ENCODE results near the gene DHX40.
"Not testable (repeated sequence)": the region's sequence is repeated elsewhere in the genome, so short reads cannot be mapped to it uniquely, and the experiment has no call there.

DHX40 gene

DNA sequence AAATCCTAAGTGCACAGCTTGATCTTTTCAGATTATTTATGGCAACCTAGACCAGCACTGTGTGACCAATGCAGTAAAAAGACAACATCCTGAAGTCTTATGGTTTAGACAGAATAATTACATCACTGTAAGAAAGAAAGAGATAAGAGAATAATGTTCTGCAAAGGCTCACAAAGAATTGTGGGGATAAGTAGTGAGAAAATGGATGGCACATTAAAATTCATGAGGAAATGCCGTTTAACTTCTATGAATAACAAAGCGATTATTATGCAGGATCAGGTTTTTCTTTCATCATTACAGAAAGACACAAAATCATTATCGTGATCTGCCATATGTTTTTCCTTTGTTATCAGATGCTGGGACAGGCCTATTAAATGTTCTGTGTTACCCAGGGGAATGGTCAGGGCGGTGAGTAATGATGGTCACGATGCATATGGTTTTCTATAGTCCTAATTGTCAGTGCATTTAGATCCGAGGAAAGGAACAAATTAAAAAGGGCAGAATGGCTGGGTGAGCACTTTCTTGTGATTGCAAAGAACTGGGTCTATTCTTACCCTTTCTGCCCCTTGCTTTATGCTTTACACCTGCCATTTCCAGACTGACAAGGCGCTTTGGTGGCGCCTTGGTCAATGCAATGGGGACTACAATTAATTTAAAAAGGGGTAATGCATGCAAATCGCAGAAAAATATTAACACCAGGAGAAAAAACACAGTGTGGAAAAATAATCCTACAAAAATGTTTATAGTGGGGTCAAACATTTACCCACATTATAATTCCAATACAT is 18.1 kb upstream of the DHX40 start:
- Histone ChIP-seq H3K4me3 (ENCODE audit: low read depth, low read length) (no peak overlapping the region), H3K9me3 (ENCODE audit: insufficient read depth, low read depth, low read length) (no peaks in the 10 kb centered on the region), H2BK12ac (ENCODE audit: low read length) (no peak overlapping the region), H3K36me3 (ENCODE audit: control insufficient read depth in 1 of 2, insufficient read depth in 2 of 2, low read length in 2 of 2) (no peaks in the 10 kb centered on the region), H2AK5ac (ENCODE audit: low read length) (no peak overlapping the region), H3K4me2 (ENCODE audit: low read length) (no peak overlapping the region), H2BK120ac (ENCODE audit: insufficient read depth, low read length, poor library complexity) (no peak overlapping the region), H4K12ac (ENCODE audit: low read depth, low read length) (no peak overlapping the region), H3K18ac (ENCODE audit: low read length) (no peak overlapping the region), H3K4ac (ENCODE audit: low read depth, low read length) (no peak overlapping the region), H3K9ac (ENCODE audit: low read length) (no peak overlapping the region), H3K27ac (ENCODE audit: low read depth, low read length) (no peak overlapping the region), H4K8ac (ENCODE audit: low read depth, low read length) (no peak overlapping the region), H2AFZ (ENCODE audit: insufficient read depth, low read length, poor library complexity) (no peak overlapping the region), H3K79me2 (ENCODE audit: control insufficient read depth, insufficient read depth, low read length, poor library complexity) (no peaks in the 10 kb centered on the region), H4K91ac (ENCODE audit: low read depth, low read length) (no peak overlapping the region), H2BK5ac (ENCODE audit: low read depth, low read length, poor library complexity) (no peak overlapping the region), H3K4me1 (ENCODE audit: control insufficient read depth in 1 of 2, insufficient read depth in 2 of 2, low read length in 2 of 2) (no peaks in the 10 kb centered on the region), H3K14ac (ENCODE audit: low read length) (no peak overlapping the region), H3K23ac (ENCODE audit: low read length) (no peak overlapping the region), H3K79me1 (ENCODE audit: low read length) (no peaks in the 10 kb centered on the region), H3K27me3 (ENCODE audit: insufficient read depth, low read length) (no peaks in the 10 kb centered on the region)
- WGBS (ENCODE audit: extremely low coverage, insufficient coverage, insufficient read length) = no CpG with 5 or more reads among the region's 9 CpGs
- DNase-seq = peak in 1 of 2 donors; percentile 12

DNA sequence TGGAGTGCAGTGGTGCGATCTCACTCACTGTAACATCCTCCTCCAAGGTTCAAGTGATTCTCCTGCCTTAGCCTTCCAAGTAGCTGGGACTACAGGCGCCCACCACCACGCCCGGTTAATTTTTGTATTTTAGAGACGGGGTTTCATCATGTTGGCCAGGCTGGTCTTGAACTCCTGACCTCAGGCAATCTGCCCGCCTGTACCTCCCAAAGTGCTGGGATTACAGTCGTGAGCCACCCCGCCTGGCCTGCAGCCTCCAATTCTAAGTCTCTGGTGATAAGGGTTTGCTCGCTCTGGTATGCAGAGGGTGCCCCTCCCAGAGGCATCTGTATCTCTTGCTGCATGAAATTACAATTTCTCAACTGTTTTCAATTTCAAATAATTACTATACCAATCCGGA is 16.4 kb upstream of the DHX40 start:
- no CpG with 5 or more reads among the region's 10 CpGs for WGBS (ENCODE audit: extremely low coverage, insufficient coverage, insufficient read length)

DNA sequence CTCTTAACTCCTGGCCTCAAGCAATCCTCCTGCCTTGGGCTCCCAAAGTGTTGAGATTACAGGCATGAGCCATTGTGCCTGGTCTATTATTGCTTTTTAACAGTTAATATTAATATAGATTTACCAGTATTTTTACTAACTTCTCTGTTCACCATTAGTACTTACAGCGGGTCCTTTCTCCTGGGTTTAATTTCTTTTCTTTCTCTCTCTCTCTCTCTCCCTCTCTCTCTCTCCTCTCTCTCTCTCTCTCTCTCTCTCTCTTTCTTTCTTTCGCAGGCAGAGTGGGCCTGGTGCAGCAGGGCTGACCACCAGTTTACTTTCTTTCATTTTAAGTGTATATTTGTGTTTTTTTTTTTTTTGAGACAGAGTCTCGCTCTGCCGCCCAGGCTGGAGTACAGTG is 14.7 kb upstream of the DHX40 start:
- Histone ChIP-seq H2BK120ac (ENCODE audit: insufficient read depth, low read length, poor library complexity) (no peak overlapping the region), H3K79me2 (ENCODE audit: control insufficient read depth, insufficient read depth, low read length, poor library complexity) (no peaks in the 10 kb centered on the region), H4K12ac (ENCODE audit: low read depth, low read length) (no peak overlapping the region), H2BK5ac (ENCODE audit: low read depth, low read length, poor library complexity) (no peak overlapping the region), H3K9me3 (ENCODE audit: insufficient read depth, low read depth, low read length) (no peaks in the 10 kb centered on the region), H2AK5ac (ENCODE audit: low read length) (no peak overlapping the region), H3K4me2 (ENCODE audit: low read length) (no peak overlapping the region), H3K4me3 (ENCODE audit: low read depth, low read length) (no peak overlapping the region), H3K14ac (ENCODE audit: low read length) (no peak overlapping the region), H3K9ac (ENCODE audit: low read length) (no peak overlapping the region), H3K27me3 (ENCODE audit: insufficient read depth, low read length) (no peaks in the 10 kb centered on the region), H3K4me1 (ENCODE audit: control insufficient read depth in 1 of 2, insufficient read depth in 2 of 2, low read length in 2 of 2) (no peaks in the 10 kb centered on the region), H3K79me1 (ENCODE audit: low read length) (no peaks in the 10 kb centered on the region), H4K91ac (ENCODE audit: low read depth, low read length) (no peak overlapping the region), H3K4ac (ENCODE audit: low read depth, low read length) (no peak overlapping the region), H3K36me3 (ENCODE audit: control insufficient read depth in 1 of 2, insufficient read depth in 2 of 2, low read length in 2 of 2) (no peaks in the 10 kb centered on the region), H2AFZ (ENCODE audit: insufficient read depth, low read length, poor library complexity) (no peak overlapping the region), H3K23ac (ENCODE audit: low read length) (no peak overlapping the region), H4K8ac (ENCODE audit: low read depth, low read length) (no peak overlapping the region), H3K18ac (ENCODE audit: low read length) (no peak overlapping the region), H3K27ac (ENCODE audit: low read depth, low read length) (no peak overlapping the region), H2BK12ac (ENCODE audit: low read length) (no peak overlapping the region)
- WGBS (ENCODE audit: extremely low coverage, insufficient coverage, insufficient read length) = no CpG with 5 or more reads among the region's 4 CpGs
- no peak for DNase-seq

More for the DNA sequence above, 16.4 kb upstream of the DHX40 start:
- not testable (repeated sequence) for H3K14ac ChIP-seq (ENCODE audit: low read length); H2AFZ ChIP-seq (ENCODE audit: insufficient read depth, low read length, poor library complexity); H2BK120ac ChIP-seq (ENCODE audit: insufficient read depth, low read length, poor library complexity); H3K23ac ChIP-seq (ENCODE audit: low read length); H3K9ac ChIP-seq (ENCODE audit: low read length); H4K8ac ChIP-seq (ENCODE audit: low read depth, low read length); H3K27me3 ChIP-seq (ENCODE audit: insufficient read depth, low read length); H3K27ac ChIP-seq (ENCODE audit: low read depth, low read length); H2BK5ac ChIP-seq (ENCODE audit: low read depth, low read length, poor library complexity); H3K4me2 ChIP-seq (ENCODE audit: low read length); H3K18ac ChIP-seq (ENCODE audit: low read length); H3K36me3 ChIP-seq (ENCODE audit: control insufficient read depth in 1 of 2, insufficient read depth in 2 of 2, low read length in 2 of 2); H3K4ac ChIP-seq (ENCODE audit: low read depth, low read length); H2BK12ac ChIP-seq (ENCODE audit: low read length); DNase-seq; H3K79me2 ChIP-seq (ENCODE audit: control insufficient read depth, insufficient read depth, low read length, poor library complexity); H2AK5ac ChIP-seq (ENCODE audit: low read length); H4K12ac ChIP-seq (ENCODE audit: low read depth, low read length); H3K4me1 ChIP-seq (ENCODE audit: control insufficient read depth in 1 of 2, insufficient read depth in 2 of 2, low read length in 2 of 2); H3K79me1 ChIP-seq (ENCODE audit: low read length); H4K91ac ChIP-seq (ENCODE audit: low read depth, low read length); H3K9me3 ChIP-seq (ENCODE audit: insufficient read depth, low read depth, low read length); H3K4me3 ChIP-seq (ENCODE audit: low read depth, low read length)

DNA sequence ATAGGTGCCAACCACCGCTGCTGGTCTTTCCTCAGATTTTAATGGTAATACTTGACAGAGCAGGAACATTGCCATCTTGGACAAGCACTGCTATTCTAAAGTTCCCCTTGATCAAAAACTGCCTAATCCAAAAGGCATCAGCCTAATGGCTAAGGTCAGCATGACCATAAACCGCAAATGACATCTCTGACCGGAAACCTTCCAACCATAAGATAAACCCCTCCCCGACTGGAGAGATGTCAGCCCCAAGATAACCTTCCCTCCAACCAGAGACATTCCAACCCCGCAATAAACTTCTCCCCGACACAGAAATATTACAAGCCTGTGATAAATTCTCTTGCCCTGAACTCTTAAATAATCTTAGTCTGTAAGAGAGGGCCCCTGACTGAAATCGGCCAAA is 7.4 kb upstream of the DHX40 start:
- Histone ChIP-seq H3K4ac (ENCODE audit: low read depth, low read length) (no peak overlapping the region), H2AK5ac (ENCODE audit: low read length) (no peak overlapping the region), H2BK5ac (ENCODE audit: low read depth, low read length, poor library complexity) (no peak overlapping the region), H2BK12ac (ENCODE audit: low read length) (no peak overlapping the region), H3K79me1 (ENCODE audit: low read length) (no peaks in the 10 kb centered on the region), H4K8ac (ENCODE audit: low read depth, low read length) (no peak overlapping the region), H2BK120ac (ENCODE audit: insufficient read depth, low read length, poor library complexity) (no peak overlapping the region), H3K18ac (ENCODE audit: low read length) (no peak overlapping the region), H3K9me3 (ENCODE audit: insufficient read depth, low read depth, low read length) (no peaks in the 10 kb centered on the region), H3K27me3 (ENCODE audit: insufficient read depth, low read length) (no peaks in the 10 kb centered on the region), H4K12ac (ENCODE audit: low read depth, low read length) (no peak overlapping the region), H3K23ac (ENCODE audit: low read length) (no peak overlapping the region), H3K4me1 (ENCODE audit: control insufficient read depth in 1 of 2, insufficient read depth in 2 of 2, low read length in 2 of 2) (no peaks in the 10 kb centered on the region), H3K14ac (ENCODE audit: low read length) (no peak overlapping the region), H3K36me3 (ENCODE audit: control insufficient read depth in 1 of 2, insufficient read depth in 2 of 2, low read length in 2 of 2) (no peaks in the 10 kb centered on the region), H3K4me3 (ENCODE audit: low read depth, low read length) (no peak overlapping the region), H3K4me2 (ENCODE audit: low read length) (no peak overlapping the region), H2AFZ (ENCODE audit: insufficient read depth, low read length, poor library complexity) (no peak overlapping the region), H3K9ac (ENCODE audit: low read length) (no peak overlapping the region), H4K91ac (ENCODE audit: low read depth, low read length) (no peak overlapping the region), H3K79me2 (ENCODE audit: control insufficient read depth, insufficient read depth, low read length, poor library complexity) (no peaks in the 10 kb centered on the region), H3K27ac (ENCODE audit: low read depth, low read length) (no peak overlapping the region)
- DNase-seq = no peak
- WGBS (ENCODE audit: extremely low coverage, insufficient coverage, insufficient read length) = no CpG with 5 or more reads among the region's 7 CpGs
